GM12892 (cell line): Measurements from ENCODE around the gene RHBG.

Source experiments
- POLR2A ChIP-seq: IDR thresholded peaks from 2 replicates; pipeline ENCODE4 v1.6.1; 2011; ENCODE audit warnings: low read depth, low read length, control low read depth
- TAF1 ChIP-seq: IDR thresholded peaks from 2 replicates; pipeline ENCODE4 v1.6.1; 2011; ENCODE audit warnings: low read depth, mild to moderate bottlenecking, control low read depth, low read length, borderline replicate concordance

GRCh38 chr1:156413391-156414246, 44.6 kb downstream of the RHBG start:
- TF ChIP-seq TAF1 = no peak
- no peak for TF ChIP-seq POLR2A
